ENCODE measurements around the gene PRDM16. TPM values are rescaled to one million over a fixed set of nuclear protein-coding genes. Genes with fewer than 3 reads are reported as not detected.

Gene PRDM16
- total and polyA plus RNA-seq, 2 of the 8 experiments (the other 6 are each of a cell fraction or from before 2014, with no cell fraction given) = 0.39 to 0.43 TPM

DNA sequence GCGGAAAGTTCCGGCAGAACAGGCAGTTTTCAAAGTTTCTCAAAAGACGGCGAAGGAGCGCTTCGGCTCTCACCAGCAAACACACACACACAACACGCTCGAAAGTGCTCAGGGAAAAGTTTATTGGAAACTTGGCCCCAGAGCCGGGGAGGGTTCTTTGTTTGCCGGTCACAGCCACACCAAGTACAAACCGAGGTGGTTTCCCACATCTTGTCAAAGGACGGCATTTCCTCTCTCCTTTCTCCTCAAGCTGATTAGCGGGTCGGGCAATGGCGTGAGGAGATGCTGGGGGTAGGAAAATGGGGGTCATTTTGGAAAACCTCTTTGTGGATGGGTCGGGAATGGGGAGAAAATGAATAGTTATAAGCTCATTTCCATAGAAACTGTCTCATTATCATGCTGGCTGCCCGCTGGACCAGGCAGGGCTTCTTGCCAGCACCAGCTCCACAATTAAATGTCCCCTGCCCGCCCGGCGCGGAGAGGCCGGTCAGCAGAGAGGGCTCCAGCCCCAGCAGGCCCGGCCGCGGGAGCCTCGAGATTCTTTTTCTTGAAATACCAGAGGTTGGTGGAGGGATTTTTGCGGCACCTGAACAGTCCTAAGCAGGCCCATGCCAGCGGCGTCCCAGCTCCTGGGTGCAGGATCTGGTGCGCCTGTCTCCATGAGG is 92.3 kb downstream of the PRDM16 start (continued):
- TF ChIP-seq BRCA1 (IDR thresholded peaks at IDR 0.05; ENCODE audit: low read depth, low read length) (no peak), SIN3A (conservative IDR thresholded peaks at IDR 0.05 in 1 of 2, IDR thresholded peaks at IDR 0.05 in 1 of 2; ENCODE audit: low read depth in 1 of 2, low read length in 2 of 2) (no peak), SRF (IDR thresholded peaks at IDR 0.05; ENCODE audit: low read depth, low read length) (no peak), HDAC6 (IDR thresholded peaks at IDR 0.05; ENCODE audit: low read depth, low read length) (no peak)

Data from H1 (cell line).